ENCODE results near the gene MYL9. TPM values are rescaled to one million over a fixed set of nuclear protein-coding genes. Genes with fewer than 3 reads are reported as not detected.
"Not testable (repeated sequence)": the region's sequence is repeated elsewhere in the genome, so short reads cannot be mapped to it uniquely, and the experiment has no call there.

MYL9 gene
- polyA plus RNA-seq, 1 donor (not counting 4 experiments of a cell fraction or from before 2014, with no cell fraction given) = 1.7 TPM

DNA sequence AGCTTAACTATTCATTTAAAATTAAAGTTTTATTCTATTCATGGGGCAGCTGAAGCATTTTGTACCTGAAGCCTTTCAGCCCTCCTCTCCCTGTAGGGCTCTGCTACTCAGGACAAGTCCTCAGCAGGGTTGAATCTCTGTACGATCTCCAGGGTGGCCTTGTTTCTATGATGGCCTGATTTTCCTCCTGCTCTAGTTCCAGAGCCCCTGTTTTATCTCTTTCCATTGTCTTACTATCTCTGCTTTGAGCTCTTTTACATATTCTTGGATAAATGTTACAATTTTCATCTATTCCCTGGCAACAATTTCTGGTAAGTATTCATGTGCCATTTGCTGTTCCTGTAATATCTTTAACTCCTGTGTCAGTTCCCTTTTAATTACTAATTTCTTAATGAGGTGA lies 19.8 kb upstream of the MYL9 start:
- Histone ChIP-seq H3K36me3 (ENCODE audit: control insufficient read depth in 2 of 2, extremely low read depth in 1 of 2, insufficient read depth in 2 of 2, low read length in 2 of 2) (peaks cover 23 to 26% of the 10 kb centered on the region in 2 experiments), H3K4me3 (ENCODE audit: control insufficient read depth in 2 of 3, extremely low read depth in 1 of 3, insufficient read depth in 2 of 3, low read depth in 1 of 3, low read length in 3 of 3) (no peak overlapping the region), H3K27ac (ENCODE audit: control insufficient read depth, insufficient read depth, low read length) (no peak overlapping the region), H3K9ac (ENCODE audit: control insufficient read depth, extremely low read depth, insufficient read depth, low read length) (no peak overlapping the region), H3K4me2 (ENCODE audit: control insufficient read depth, extremely low read depth, insufficient read depth, low read depth, low read length) (no peak overlapping the region), H3K4me1 (ENCODE audit: control insufficient read depth, extremely low read depth, insufficient read depth, low read length) (no peaks in the 10 kb centered on the region), H3K79me2 (ENCODE audit: control insufficient read depth, insufficient read depth, low read length) (no peaks in the 10 kb centered on the region), H2AFZ (ENCODE audit: control insufficient read depth, low read length) (no peak overlapping the region), H4K20me1 (ENCODE audit: control insufficient read depth, extremely low read depth, insufficient read depth, low read length) (no peaks in the 10 kb centered on the region), H3K9me1 (ENCODE audit: control insufficient read depth, extremely low read depth, insufficient read depth, low read length) (no peaks in the 10 kb centered on the region), H3K27me3 (ENCODE audit: control insufficient read depth, extremely low read depth, insufficient read depth, low read length) (no peaks in the 10 kb centered on the region), H3K9me3 (ENCODE audit: control insufficient read depth, low read depth, low read length) (no peaks in the 10 kb centered on the region)
- DNase-seq (ENCODE audit: low read depth, low spot score) = no peak
- dilution Hi-C loops (cut with MboI; ENCODE audit: extremely low pct_ligation_motif_present, low sequenced_read_pairs) = no loop called here
- FAIRE-seq = no peak
- TF ChIP-seq, protein P1, sequence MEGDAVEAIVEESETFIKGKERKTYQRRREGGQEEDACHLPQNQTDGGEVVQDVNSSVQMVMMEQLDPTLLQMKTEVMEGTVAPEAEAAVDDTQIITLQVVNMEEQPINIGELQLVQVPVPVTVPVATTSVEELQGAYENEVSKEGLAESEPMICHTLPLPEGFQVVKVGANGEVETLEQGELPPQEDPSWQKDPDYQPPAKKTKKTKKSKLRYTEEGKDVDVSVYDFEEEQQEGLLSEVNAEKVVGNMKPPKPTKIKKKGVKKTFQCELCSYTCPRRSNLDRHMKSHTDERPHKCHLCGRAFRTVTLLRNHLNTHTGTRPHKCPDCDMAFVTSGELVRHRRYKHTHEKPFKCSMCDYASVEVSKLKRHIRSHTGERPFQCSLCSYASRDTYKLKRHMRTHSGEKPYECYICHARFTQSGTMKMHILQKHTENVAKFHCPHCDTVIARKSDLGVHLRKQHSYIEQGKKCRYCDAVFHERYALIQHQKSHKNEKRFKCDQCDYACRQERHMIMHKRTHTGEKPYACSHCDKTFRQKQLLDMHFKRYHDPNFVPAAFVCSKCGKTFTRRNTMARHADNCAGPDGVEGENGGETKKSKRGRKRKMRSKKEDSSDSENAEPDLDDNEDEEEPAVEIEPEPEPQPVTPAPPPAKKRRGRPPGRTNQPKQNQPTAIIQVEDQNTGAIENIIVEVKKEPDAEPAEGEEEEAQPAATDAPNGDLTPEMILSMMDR (optimal IDR thresholded peaks at IDR 0.05 in 1 of 3, IDR thresholded peaks at IDR 0.05 in 1 of 3, conservative IDR thresholded peaks at IDR 0.05 in 1 of 3; ENCODE audit: extremely low read depth in 1 of 3, insufficient read depth in 2 of 3, low read length in 3 of 3) = no peak
- TF ChIP-seq EZH2 (IDR thresholded peaks at IDR 0.05; ENCODE audit: low read length) = no peak

- H3K4me1 ChIP-seq (ENCODE audit: control insufficient read depth, extremely low read depth, insufficient read depth, low read length); H3K9me3 ChIP-seq (ENCODE audit: control insufficient read depth, low read depth, low read length); H3K27me3 ChIP-seq (ENCODE audit: control insufficient read depth, extremely low read depth, insufficient read depth, low read length); FAIRE-seq; H3K79me2 ChIP-seq (ENCODE audit: control insufficient read depth, insufficient read depth, low read length); H3K9me1 ChIP-seq (ENCODE audit: control insufficient read depth, extremely low read depth, insufficient read depth, low read length); H3K4me3 ChIP-seq (ENCODE audit: control insufficient read depth in 2 of 3, extremely low read depth in 1 of 3, insufficient read depth in 2 of 3, low read depth in 1 of 3, low read length in 3 of 3); dilution Hi-C loops (cut with MboI; ENCODE audit: extremely low pct_ligation_motif_present, low sequenced_read_pairs); H2AFZ ChIP-seq (ENCODE audit: control insufficient read depth, low read length); H4K20me1 ChIP-seq (ENCODE audit: control insufficient read depth, extremely low read depth, insufficient read depth, low read length); H3K9ac ChIP-seq (ENCODE audit: control insufficient read depth, extremely low read depth, insufficient read depth, low read length); H3K4me2 ChIP-seq (ENCODE audit: control insufficient read depth, extremely low read depth, insufficient read depth, low read depth, low read length); H3K27ac ChIP-seq (ENCODE audit: control insufficient read depth, insufficient read depth, low read length); DNase-seq (ENCODE audit: low read depth, low spot score): not testable (repeated sequence)
- peaks cover 28 to 31% of the 10 kb centered on the region in 2 experiments for H3K36me3 ChIP-seq (ENCODE audit: control insufficient read depth in 2 of 2, extremely low read depth in 1 of 2, insufficient read depth in 2 of 2, low read length in 2 of 2)
Observed at GRCh38 chr20:36522412-36522811, 18.9 kb upstream of the MYL9 start.

- FAIRE-seq = no peak
- dilution Hi-C loops (cut with MboI; ENCODE audit: extremely low pct_ligation_motif_present, low sequenced_read_pairs) = no loop called here
- Histone ChIP-seq H3K9ac (ENCODE audit: control insufficient read depth, extremely low read depth, insufficient read depth, low read length) (no peak overlapping the region), H3K27me3 (ENCODE audit: control insufficient read depth, extremely low read depth, insufficient read depth, low read length) (no peaks in the 10 kb centered on the region), H3K27ac (ENCODE audit: control insufficient read depth, insufficient read depth, low read length) (no peak overlapping the region), H3K36me3 (ENCODE audit: control insufficient read depth in 2 of 2, extremely low read depth in 1 of 2, insufficient read depth in 2 of 2, low read length in 2 of 2) (peaks cover 30 to 36% of the 10 kb centered on the region in 2 experiments), H3K9me3 (ENCODE audit: control insufficient read depth, low read depth, low read length) (no peaks in the 10 kb centered on the region), H3K4me2 (ENCODE audit: control insufficient read depth, extremely low read depth, insufficient read depth, low read depth, low read length) (no peak overlapping the region), H3K79me2 (ENCODE audit: control insufficient read depth, insufficient read depth, low read length) (no peaks in the 10 kb centered on the region), H4K20me1 (ENCODE audit: control insufficient read depth, extremely low read depth, insufficient read depth, low read length) (no peaks in the 10 kb centered on the region), H3K4me1 (ENCODE audit: control insufficient read depth, extremely low read depth, insufficient read depth, low read length) (no peaks in the 10 kb centered on the region), H2AFZ (ENCODE audit: control insufficient read depth, low read length) (no peak overlapping the region), H3K4me3 (ENCODE audit: control insufficient read depth in 2 of 3, extremely low read depth in 1 of 3, insufficient read depth in 2 of 3, low read depth in 1 of 3, low read length in 3 of 3) (no peak overlapping the region), H3K9me1 (ENCODE audit: control insufficient read depth, extremely low read depth, insufficient read depth, low read length) (no peaks in the 10 kb centered on the region)
- no peak for TF ChIP-seq EZH2 (IDR thresholded peaks at IDR 0.05; ENCODE audit: low read length)
- TF ChIP-seq, protein P1 (optimal IDR thresholded peaks at IDR 0.05 in 1 of 3, IDR thresholded peaks at IDR 0.05 in 1 of 3, conservative IDR thresholded peaks at IDR 0.05 in 1 of 3; ENCODE audit: extremely low read depth in 1 of 3, insufficient read depth in 2 of 3, low read length in 3 of 3) = no peak
- no peak for DNase-seq (ENCODE audit: low read depth, low spot score)
Observed at GRCh38 chr20:36523341-36523740, 18.0 kb upstream of the MYL9 start.

All from keratinocyte (primary cell).